GM13977 (cell line): ENCODE data around the gene MSRB3.

Source experiments
- DNase-seq: peaks from one replicate; pipeline ENCODE4 v3.0.0; 2012; ENCODE audit warnings: low spot score
- CTCF ChIP-seq: IDR thresholded peaks from 2 replicates; pipeline ENCODE4 v1.5.1; 2012; ENCODE audit warnings: mild to moderate bottlenecking, control low read depth; ENCODE audit not compliant: insufficient read depth; ENCODE audit errors: extremely low read depth, missing control alignments
- in situ Hi-C: fragments of 300-500 bp; cut with MboI; formaldehyde crosslinking; loops from one replicate; pipeline ENCODE4 v1.12.0; 2022; ENCODE audit warnings: low sequenced_read_pairs, low pct_unique_long_range_greater_than_20kb, mixed read lengths, inconsistent platforms; ENCODE audit not compliant: unreplicated experiment

MSRB3 gene

GRCh38 chr12:65278576-65279368, at the start of gene MSRB3:
Gene MSRB3, plus strand, starts transcription at chr12:65278683. Its CDS starts 29,897 bp downstream, at chr12:65308580.
- DNase-seq, result peak; percentile 80
- TF ChIP-seq CTCF, result no peak

GRCh38 chr12:65229441-65229840, 49.0 kb upstream of the MSRB3 start:
- TF ChIP-seq CTCF, result no peak
- DNase-seq, result no peak
- in situ Hi-C loops, result loop anchor here (10.0 to 25.0 kb wide), 2 partner anchors 55 to 342 kb away; no protein-coding TSS in a partner anchor

More at GRCh38 chr12:65278576-65279368, at the start of gene MSRB3:
- in situ Hi-C loops, result no loop called here

GRCh38 chr12:65232476-65233077, 45.9 kb upstream of the MSRB3 start:
- peak; percentile 24 for DNase-seq
- TF ChIP-seq CTCF, result peak; percentile 30
- in situ Hi-C loops, result loop anchor here (25.0 kb wide), 1 partner anchor 345 kb away; no protein-coding TSS in a partner anchor

GRCh38 chr12:65237153-65237552, 41.3 kb upstream of the MSRB3 start:
- DNase-seq, result no peak
- in situ Hi-C loops, result loop anchor here (25.0 kb wide), 1 partner anchor 350 kb away; no protein-coding TSS in a partner anchor
- TF ChIP-seq CTCF, result no peak

GRCh38 chr12:65238609-65239008, 39.9 kb upstream of the MSRB3 start:
- DNase-seq, result no peak
- no peak for TF ChIP-seq CTCF
- in situ Hi-C loops, result loop anchor here (25.0 kb wide), 1 partner anchor 351 kb away; no protein-coding TSS in a partner anchor

- in situ Hi-C loops, result loop anchor here (25.0 kb wide), 1 partner anchor 362 kb away; no protein-coding TSS in a partner anchor
- no peak for DNase-seq
- TF ChIP-seq CTCF, result no peak
Observed at GRCh38 chr12:65248656-65249633, 29.5 kb upstream of the MSRB3 start.
